ENCODE measurements around the gene CDC42BPG. TPM values are rescaled to one million over a fixed set of nuclear protein-coding genes. Genes with fewer than 3 reads are reported as not detected.

Gene CDC42BPG
- total and polyA plus RNA-seq, 8 donors: 6.8 to 25.9 (median 9.0) TPM

DNA sequence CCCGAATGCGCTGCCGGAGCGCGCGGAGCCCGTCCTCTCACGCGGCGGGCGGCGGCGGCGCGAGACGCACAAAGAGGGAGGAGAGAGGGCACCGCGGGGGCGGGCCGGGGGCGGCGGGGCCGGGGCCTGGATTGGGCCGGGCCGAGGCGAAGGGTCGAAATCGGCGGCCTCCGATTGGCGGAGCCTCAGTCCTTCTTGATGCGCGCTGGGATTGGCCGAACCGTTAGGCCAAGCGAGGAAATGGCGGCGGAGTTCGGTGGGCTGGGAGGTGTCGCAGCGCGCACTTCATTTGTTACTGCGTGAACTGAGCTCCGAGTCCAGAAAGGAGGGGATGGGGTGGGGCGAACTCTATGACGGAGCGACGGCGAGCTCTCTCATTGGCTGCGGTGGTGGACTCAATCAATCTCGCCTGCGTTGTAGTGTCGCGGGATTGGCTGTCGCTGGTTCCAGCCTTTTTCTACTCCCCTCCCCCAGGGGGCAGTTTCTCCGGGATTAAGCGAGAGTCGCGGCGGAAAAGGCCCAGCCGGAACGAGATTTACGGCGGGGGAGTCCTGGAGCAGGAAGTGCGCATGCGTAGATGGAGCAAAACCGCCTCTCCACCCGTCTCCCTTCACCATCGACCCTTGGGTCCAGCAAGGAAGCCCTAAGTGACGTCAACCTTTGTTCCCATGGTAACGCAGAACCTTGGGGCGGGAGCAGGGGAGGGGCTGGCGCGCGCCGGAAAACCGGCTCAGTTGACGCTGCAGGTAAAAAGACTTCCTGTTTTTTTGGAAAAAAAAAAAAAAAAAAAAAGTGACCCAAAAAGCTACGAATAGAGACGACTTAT is 65.8 kb downstream of the CDC42BPG start, which contains the start of gene SF1:
SF1 (minus strand) TSS at position 70 of the 826 bp plus-strand sequence. CDS start 150 bp downstream, outside the sequence.
- ATAC-seq (peak; percentile 91), DNase-seq (peak; percentile 96 to 100 (median 99))
- peaks cover 7 to 47% of the 10 kb centered on the region in 2 donors for H3K4me1 ChIP-seq
- H3K9me3 ChIP-seq: no peaks in the 10 kb centered on the region
- no peaks in the 10 kb centered on the region for H3K27me3 ChIP-seq
- peaks cover 0 to 33% of the 10 kb centered on the region in 2 donors for H3K36me3 ChIP-seq
- TF ChIP-seq, protein P1, sequence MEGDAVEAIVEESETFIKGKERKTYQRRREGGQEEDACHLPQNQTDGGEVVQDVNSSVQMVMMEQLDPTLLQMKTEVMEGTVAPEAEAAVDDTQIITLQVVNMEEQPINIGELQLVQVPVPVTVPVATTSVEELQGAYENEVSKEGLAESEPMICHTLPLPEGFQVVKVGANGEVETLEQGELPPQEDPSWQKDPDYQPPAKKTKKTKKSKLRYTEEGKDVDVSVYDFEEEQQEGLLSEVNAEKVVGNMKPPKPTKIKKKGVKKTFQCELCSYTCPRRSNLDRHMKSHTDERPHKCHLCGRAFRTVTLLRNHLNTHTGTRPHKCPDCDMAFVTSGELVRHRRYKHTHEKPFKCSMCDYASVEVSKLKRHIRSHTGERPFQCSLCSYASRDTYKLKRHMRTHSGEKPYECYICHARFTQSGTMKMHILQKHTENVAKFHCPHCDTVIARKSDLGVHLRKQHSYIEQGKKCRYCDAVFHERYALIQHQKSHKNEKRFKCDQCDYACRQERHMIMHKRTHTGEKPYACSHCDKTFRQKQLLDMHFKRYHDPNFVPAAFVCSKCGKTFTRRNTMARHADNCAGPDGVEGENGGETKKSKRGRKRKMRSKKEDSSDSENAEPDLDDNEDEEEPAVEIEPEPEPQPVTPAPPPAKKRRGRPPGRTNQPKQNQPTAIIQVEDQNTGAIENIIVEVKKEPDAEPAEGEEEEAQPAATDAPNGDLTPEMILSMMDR (IDR thresholded peaks at IDR 0.05): no peak
- intact Hi-C loops (cut with DNase I): no loop called here
- H3K27ac ChIP-seq: peak within 1 kb of the TSS; percentile 98 to 99
- peak within 1 kb of the TSS; percentile 71 to 84 for H3K4me3 ChIP-seq

DNA sequence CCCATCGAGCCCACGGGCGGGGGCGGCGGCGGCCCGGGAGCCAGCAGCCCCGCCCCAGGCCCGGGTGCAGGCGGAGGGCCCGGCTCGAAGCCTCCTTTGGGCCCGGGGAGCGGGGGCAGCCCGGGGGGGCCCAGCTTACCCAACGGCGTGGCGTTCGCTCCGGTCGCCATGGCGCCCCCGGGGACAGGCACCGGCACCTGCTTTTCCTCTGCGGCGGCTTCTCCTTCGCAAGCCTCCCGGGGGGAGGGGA is 66.3 kb downstream of the CDC42BPG start:
- DNase-seq (no peak), ATAC-seq (peak; percentile 0)
- H3K4me3 ChIP-seq: peak overlapping the region; percentile 71 to 84
- no peaks in the 10 kb centered on the region for H3K9me3 ChIP-seq
- no peaks in the 10 kb centered on the region for H3K27me3 ChIP-seq
- intact Hi-C loops (cut with DNase I): no loop called here
- peak overlapping the region; percentile 98 to 99 for H3K27ac ChIP-seq
- H3K4me1 ChIP-seq: peaks cover 7 to 52% of the 10 kb centered on the region in 2 donors
- TF ChIP-seq, protein P1 (IDR thresholded peaks at IDR 0.05): no peak
- H3K36me3 ChIP-seq: peaks cover 0 to 38% of the 10 kb centered on the region in 2 donors

DNA sequence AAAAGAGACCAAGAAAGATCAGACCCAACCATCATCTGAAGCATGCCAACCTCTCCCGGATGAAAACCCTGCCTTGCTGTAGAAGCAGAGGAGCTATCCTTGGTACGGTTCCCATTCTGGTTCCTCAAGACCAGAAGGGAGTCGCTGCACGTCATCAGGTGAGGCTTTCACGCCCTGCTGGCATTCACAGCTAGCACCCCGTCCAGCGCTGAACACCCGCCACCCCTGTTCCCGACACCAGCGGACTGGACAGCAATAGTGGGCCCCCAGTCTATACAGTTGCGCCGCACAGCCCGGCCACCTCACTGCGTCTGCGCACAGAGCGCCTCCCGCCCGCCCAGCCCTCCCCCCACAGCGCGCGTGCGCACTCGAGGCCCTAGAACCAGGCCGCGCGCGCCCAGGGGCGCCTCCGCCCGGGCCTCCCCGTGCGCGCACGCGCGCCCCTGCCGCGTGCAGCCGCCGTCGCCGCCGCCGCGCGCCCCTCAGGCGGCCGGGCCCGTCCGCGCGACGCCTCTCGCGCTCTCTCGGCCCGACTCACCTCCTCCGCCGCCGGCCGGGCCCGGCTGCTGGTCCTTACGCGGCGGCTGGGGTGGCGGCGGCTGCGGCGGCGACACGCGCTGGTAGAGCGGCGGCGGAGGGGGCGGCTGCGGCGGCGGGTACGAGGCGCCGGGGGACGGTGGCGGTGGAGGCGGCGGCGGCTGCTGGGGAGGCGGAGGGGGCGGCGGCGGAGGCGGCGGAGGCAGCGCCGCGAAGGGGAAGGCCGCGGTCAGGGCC is 66.8 kb downstream of the CDC42BPG start:
- ATAC-seq: peak; percentile 28
- DNase-seq: peak; percentile 86 to 96 (median 90)
- Histone ChIP-seq H3K36me3 (peaks cover 0 to 43% of the 10 kb centered on the region in 2 donors), H3K4me3 (peak overlapping the region; percentile 71 to 84), H3K27ac (peak overlapping the region; percentile 98 to 99), H3K4me1 (peaks cover 7 to 57% of the 10 kb centered on the region in 2 donors), H3K27me3 (no peaks in the 10 kb centered on the region), H3K9me3 (no peaks in the 10 kb centered on the region)
- intact Hi-C loops (cut with DNase I): no loop called here
- TF ChIP-seq, protein P1 (IDR thresholded peaks at IDR 0.05): no peak

DNA sequence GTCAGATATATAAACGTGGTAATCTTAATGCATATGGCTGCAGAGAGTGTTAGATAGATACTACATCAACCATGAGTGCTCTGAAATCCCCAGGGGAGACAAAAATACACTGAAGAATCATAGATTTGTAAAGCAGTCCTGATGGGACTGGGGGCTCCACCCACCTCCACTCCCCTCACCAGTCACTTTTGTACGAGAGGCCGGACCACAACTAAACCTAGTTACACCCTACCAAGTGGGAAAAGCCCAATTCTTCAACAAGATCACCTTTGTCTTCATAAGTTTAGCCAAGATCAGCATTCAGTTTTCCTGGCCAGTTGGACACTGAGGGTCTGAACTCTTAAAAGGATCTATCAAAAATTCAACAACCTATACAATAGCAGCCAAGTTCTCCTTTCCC is 67.6 kb downstream of the CDC42BPG start:
- Histone ChIP-seq H3K27me3 (no peaks in the 10 kb centered on the region), H3K9me3 (no peaks in the 10 kb centered on the region), H3K4me1 (peaks cover 7 to 65% of the 10 kb centered on the region in 2 donors), H3K4me3 (peak overlapping the region; percentile 58 to 84), H3K36me3 (peaks cover 0 to 51% of the 10 kb centered on the region in 2 donors), H3K27ac (peak overlapping the region; percentile 31 to 99)
- TF ChIP-seq, protein P1 (IDR thresholded peaks at IDR 0.05): no peak
- intact Hi-C loops (cut with DNase I): no loop called here
- DNase-seq: peak in 1 of 4 donors; percentile 2
- ATAC-seq: no peak

DNA sequence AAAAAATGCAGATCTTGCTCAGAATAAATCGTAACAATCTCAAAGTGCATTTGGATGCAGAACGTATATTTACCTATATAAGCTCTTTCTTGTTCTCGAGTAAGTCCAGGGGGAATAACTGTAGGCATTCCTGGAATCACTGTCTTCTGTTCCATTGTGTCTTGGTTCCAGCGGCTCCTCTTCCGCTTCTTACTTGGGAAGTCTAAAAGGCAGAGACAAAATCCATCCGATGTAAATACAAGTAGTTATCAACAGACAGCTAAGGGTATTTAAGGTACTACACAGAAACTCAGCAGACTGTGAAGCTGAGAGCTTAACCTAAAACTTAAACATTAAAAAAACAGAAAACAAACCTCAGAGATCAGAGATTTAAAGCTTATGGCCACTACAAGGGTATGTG is 68.0 kb downstream of the CDC42BPG start:
- H3K9me3 ChIP-seq: no peaks in the 10 kb centered on the region
- H3K27ac ChIP-seq: peak overlapping the region in 1 of 2 donors; percentile 99
- ATAC-seq (no peak), DNase-seq (peak in 1 of 4 donors; percentile 3)
- TF ChIP-seq, protein P1 (IDR thresholded peaks at IDR 0.05): no peak
- H3K27me3 ChIP-seq: no peaks in the 10 kb centered on the region
- H3K4me3 ChIP-seq: peak overlapping the region in 1 of 2 donors; percentile 84
- peaks cover 0 to 55% of the 10 kb centered on the region in 2 donors for H3K36me3 ChIP-seq
- intact Hi-C loops (cut with DNase I): no loop called here
- H3K4me1 ChIP-seq: peaks cover 7 to 69% of the 10 kb centered on the region in 2 donors
